Gastroesophageal sphincter (tissue), 4 donors: ENCODE data around the gene FGFRL1. TPM values are rescaled to one million over a fixed set of nuclear protein-coding genes. Genes with fewer than 3 reads are reported as not detected.
A peak's percentile ranks its signal among the peaks of the same experiment; 100 is the strongest.

Experiments
- ATAC-seq: fragments of 150-250 bp; one replicate; pipeline ENCODE4 v1.9.1; 2016; ENCODE audit warnings: mild to moderate bottlenecking, moderate library complexity
- H3K27ac ChIP-seq, 4 donors: fragments of 200-600 bp; sonication (generic) in 3 of 4; 1 replicate in 3 of 4; 2 replicates in 1 of 4; pipeline ENCODE4 v1.5.1; 2016 to 2019
- H3K27me3 ChIP-seq: fragments of 200-600 bp; sonication (generic); one replicate; pipeline ENCODE4 v1.5.1; 2019
- H3K36me3 ChIP-seq, 2 donors: fragments of 200-600 bp; sonication (generic); one replicate each; pipeline ENCODE4 v1.5.1; 2019; ENCODE audit warnings: control low read depth in 1 of 2
- H3K4me1 ChIP-seq, 3 donors: fragments of 200-600 bp; sonication (generic); 1 replicate in 2 of 3; 2 replicates in 1 of 3; pipeline ENCODE4 v1.5.1; 2016 to 2019; ENCODE audit warnings: control low read depth in 2 of 3
- H3K4me3 ChIP-seq, 2 donors: fragments of 200-600 bp; sonication (generic); one replicate each; pipeline ENCODE4 v1.5.1; 2019; ENCODE audit warnings: mild to moderate bottlenecking in 1 of 2, moderate library complexity in 1 of 2
- H3K9me3 ChIP-seq, 3 donors: fragments of 200-600 bp; sonication (generic); one replicate each; pipeline ENCODE4 v1.5.1; 2017 to 2019; ENCODE audit warnings: control low read depth in 2 of 3
- EP300 ChIP-seq: sonication (generic); formaldehyde crosslinking; IDR thresholded peaks from one replicate; pipeline ENCODE4 v1.6.1; 2017; ENCODE audit warnings: antibody characterized with exemption, mild to moderate bottlenecking
- POLR2A ChIP-seq, 2 donors: fragments of 450-650 bp; IDR thresholded peaks; one replicate each; pipeline ENCODE4 v1.6.1; 2017; ENCODE audit warnings: antibody characterized with exemption in 2 of 2, mild to moderate bottlenecking in 2 of 2, moderate library complexity in 1 of 2
- POLR2AphosphoS5 ChIP-seq: sonication (generic); formaldehyde crosslinking; IDR thresholded peaks from one replicate; pipeline ENCODE4 v1.6.1; 2017; ENCODE audit warnings: antibody characterized with exemption
- WGBS, 2 donors: methylation state at CpG; one replicate each; pipeline ENCODE4 v1.1.5; 2018; ENCODE audit warnings: low coverage in 1 of 2; 5-methylcytosine and 5-hydroxymethylcytosine counted together
- total RNA-seq, 4 donors: library from RNA; depleted of rRNA; stranded (reverse); fragments of >200 nt; gene quantifications; one replicate each; pipeline ENCODE4 v1.1.0, GENCODE V29; 2016
- TF ChIP-seq, protein P1 (sequence below), 4 experiments: fragments of 200-600 bp in 2 of 4; fragments of 450-650 bp in 2 of 4; sonication (generic) in 1 of 4; IDR thresholded peaks; one replicate each; pipeline ENCODE4 v1.5.1; 2017 to 2019; ENCODE audit warnings: antibody characterized with exemption in 4 of 4, mild to moderate bottlenecking in 2 of 4, moderate library complexity in 2 of 4

The FGFRL1 gene
- total RNA-seq, 4 donors from 2014 or later, result 21.9 to 36.8 (median 25.4) TPM

DNA sequence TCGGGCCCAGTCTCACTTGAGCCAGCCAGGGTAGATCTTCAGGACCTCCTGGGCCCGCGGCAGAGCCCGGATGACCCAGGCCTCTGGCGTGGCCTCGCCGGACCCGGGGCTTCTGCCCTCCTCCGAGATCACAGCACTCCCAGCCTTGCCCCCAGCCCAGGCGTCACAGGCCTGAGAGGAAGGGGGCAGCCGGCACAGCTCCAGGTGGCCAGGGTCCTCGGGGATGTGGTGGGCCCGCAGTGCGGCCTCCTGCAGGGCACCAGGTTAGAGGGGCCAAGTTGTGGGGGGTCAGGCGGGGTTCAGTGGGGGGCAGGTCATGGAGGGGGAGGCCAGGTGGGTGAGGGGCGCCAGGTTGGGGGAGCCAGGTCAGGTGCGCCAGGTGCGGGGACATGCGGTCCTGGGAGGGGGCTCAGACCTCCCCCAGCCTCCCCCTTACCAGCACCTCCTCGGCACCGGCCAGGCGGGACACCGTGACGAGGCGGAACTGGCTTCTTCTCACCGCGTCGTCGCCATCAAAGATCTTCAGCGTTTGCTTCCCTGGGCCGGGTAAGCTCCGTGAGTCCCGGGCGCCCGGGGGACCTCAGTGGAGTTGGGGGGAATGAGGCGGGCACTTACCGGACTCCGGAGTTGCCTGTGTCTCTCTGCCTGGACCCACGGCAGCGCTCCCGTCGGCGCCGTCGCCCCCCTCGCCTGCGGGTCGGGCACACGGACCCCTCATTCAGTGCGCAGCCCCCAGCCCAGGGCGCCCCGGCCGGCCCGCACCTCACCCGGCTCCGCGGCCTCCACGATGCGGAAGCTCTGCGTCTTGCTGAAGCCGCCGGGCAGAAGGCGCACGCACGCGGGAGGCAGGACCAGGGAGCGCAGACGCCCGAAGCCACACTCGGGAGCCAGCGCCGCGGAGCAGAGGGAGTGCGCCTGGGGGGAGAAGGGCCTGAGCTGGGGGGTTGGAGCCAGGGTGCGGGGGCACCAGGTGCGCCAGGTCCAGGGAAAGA is 44.0 kb upstream of the FGFRL1 start:
- Histone ChIP-seq H3K4me1 (peaks cover 3 to 38% (median 11%) of the 10 kb centered on the region in 3 donors), H3K27me3 (peaks cover 16% of the 10 kb centered on the region), H3K36me3 (peaks cover 0 to 50% of the 10 kb centered on the region in 2 donors), H3K9me3 (no peaks in the 10 kb centered on the region), H3K4me3 (peak overlapping the region in 1 of 2 donors; percentile 16), H3K27ac (no peak overlapping the region)
- ATAC-seq, result no peak
- 17% methylated on average over 1 of the region's 76 CpGs; no CpG with 5 or more reads in 1 of the 2 donors for WGBS, 2 donors
- TF ChIP-seq POLR2A (IDR thresholded peaks at IDR 0.05) (no peak), POLR2AphosphoS5 (no peak), EP300 (no peak)
- TF ChIP-seq, protein P1, sequence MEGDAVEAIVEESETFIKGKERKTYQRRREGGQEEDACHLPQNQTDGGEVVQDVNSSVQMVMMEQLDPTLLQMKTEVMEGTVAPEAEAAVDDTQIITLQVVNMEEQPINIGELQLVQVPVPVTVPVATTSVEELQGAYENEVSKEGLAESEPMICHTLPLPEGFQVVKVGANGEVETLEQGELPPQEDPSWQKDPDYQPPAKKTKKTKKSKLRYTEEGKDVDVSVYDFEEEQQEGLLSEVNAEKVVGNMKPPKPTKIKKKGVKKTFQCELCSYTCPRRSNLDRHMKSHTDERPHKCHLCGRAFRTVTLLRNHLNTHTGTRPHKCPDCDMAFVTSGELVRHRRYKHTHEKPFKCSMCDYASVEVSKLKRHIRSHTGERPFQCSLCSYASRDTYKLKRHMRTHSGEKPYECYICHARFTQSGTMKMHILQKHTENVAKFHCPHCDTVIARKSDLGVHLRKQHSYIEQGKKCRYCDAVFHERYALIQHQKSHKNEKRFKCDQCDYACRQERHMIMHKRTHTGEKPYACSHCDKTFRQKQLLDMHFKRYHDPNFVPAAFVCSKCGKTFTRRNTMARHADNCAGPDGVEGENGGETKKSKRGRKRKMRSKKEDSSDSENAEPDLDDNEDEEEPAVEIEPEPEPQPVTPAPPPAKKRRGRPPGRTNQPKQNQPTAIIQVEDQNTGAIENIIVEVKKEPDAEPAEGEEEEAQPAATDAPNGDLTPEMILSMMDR (IDR thresholded peaks at IDR 0.05), result no peak

DNA sequence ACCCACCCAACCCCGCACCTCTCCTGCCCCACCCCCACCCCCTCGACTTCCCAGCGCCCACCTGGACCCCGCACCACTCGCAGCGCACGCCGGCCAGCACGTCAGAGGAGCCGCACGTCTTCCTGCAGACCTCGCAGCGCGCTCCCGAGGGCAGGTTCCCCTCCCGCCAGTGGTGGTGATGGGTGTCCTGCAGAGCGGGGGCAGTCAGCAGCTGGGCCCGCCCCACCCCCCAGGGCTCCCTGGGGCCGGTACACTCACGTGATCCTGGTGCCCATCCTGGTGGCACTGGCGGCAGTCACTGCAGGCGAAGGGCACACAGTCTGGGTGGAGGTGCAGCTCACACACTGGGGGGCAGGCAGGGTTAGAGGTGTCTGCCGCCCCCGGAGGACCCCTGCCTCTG is 43.2 kb upstream of the FGFRL1 start:
- ATAC-seq, result no peak
- Histone ChIP-seq H3K36me3 (peaks cover 0 to 42% of the 10 kb centered on the region in 2 donors), H3K4me1 (peaks cover 6 to 44% (median 14%) of the 10 kb centered on the region in 3 donors), H3K27ac (no peak overlapping the region), H3K9me3 (no peaks in the 10 kb centered on the region), H3K4me3 (peak overlapping the region in 1 of 2 donors; percentile 16), H3K27me3 (peaks cover 16% of the 10 kb centered on the region)
- no CpG with 5 or more reads among the region's 24 CpGs for WGBS, 2 donors
- TF ChIP-seq, protein P1 (IDR thresholded peaks at IDR 0.05), result no peak
- no peak for TF ChIP-seq POLR2A (IDR thresholded peaks at IDR 0.05)
- TF ChIP-seq POLR2AphosphoS5, result no peak
- no peak for TF ChIP-seq EP300

DNA sequence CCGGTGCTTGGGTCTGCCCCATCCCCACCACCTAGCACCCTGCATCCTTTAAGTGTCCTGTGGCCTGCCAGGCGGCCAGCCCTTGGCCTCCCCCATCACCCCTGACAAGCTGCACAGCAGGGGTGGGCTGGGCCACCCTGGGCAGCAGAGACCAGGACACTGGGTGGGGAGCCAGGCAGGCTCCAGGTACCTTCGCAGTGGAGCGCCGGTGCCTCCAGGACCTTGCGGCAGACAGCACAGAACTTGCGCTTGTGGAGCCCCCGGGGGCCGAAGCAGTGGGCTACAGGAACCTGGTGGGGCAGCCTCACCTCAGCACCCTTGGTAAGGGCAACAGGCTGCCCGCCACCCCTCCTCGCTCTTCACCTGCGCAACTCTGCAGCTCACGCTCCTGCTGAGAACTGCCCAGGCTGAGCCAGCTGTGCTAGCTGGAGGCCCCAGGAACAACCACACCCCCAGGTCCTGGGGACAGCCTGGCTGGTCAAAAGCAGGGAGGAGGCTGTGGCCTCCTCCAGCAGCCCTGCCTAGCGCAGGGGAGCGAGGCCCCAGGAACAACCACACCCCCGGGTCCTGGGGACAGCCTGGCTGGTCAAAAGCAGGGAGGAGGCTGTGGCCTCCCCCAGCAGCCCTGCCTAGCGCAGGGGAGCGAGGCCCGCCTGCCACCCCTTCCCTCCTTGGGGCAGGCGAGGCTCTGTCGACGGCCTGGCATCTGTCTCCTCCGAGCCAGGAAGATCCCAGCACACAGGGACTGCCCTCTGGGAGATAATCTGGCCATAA is 42.6 kb upstream of the FGFRL1 start:
- H3K4me1 ChIP-seq, result peaks cover 6 to 47% (median 14%) of the 10 kb centered on the region in 3 donors
- TF ChIP-seq, protein P1 (IDR thresholded peaks at IDR 0.05), result no peak
- TF ChIP-seq POLR2A (IDR thresholded peaks at IDR 0.05) (no peak), EP300 (no peak), POLR2AphosphoS5 (no peak)
- H3K27me3 ChIP-seq, result peaks cover 16% of the 10 kb centered on the region
- H3K9me3 ChIP-seq, result no peaks in the 10 kb centered on the region
- peaks cover 0 to 36% of the 10 kb centered on the region in 2 donors for H3K36me3 ChIP-seq
- no peak overlapping the region for H3K4me3 ChIP-seq
- ATAC-seq, result no peak
- WGBS, 2 donors, result 61% methylated on average over 3 of the region's 23 CpGs; no CpG with 5 or more reads in 1 of the 2 donors
- no peak overlapping the region for H3K27ac ChIP-seq

- ATAC-seq, result no peak
- Histone ChIP-seq H3K27ac (no peak overlapping the region), H3K4me1 (peaks cover 6 to 51% (median 14%) of the 10 kb centered on the region in 3 donors), H3K9me3 (no peaks in the 10 kb centered on the region), H3K27me3 (peaks cover 16% of the 10 kb centered on the region), H3K36me3 (peaks cover 0 to 22% of the 10 kb centered on the region in 2 donors), H3K4me3 (no peak overlapping the region)
- no peak for TF ChIP-seq POLR2AphosphoS5
- TF ChIP-seq POLR2A (IDR thresholded peaks at IDR 0.05), result no peak
- no peak for TF ChIP-seq EP300
- TF ChIP-seq, protein P1 (IDR thresholded peaks at IDR 0.05), result no peak
- 83 to 98% methylated on average over 7 to 12 of the region's 25 CpGs for WGBS, 2 donors
Measured at GRCh38 chr4:970046-970745, 41.2 kb upstream of the FGFRL1 start.
